Endothelial cell of umbilical vein (primary cell): ENCODE measurements around the gene LACTBL1. TPM values are rescaled to one million over a fixed set of nuclear protein-coding genes. Genes with fewer than 3 reads are reported as not detected.

ENCODE experiments used
- BruUV-seq: library from RNA; stranded (reverse); fragments of 400-500 nt; replicated peaks from 2 replicates; lab custom pipeline; 2021; lab: Mats Ljungman, UMichigan
- CTCF ChIA-PET: fragments of 300-600, 350-600 bp; sonication (Branson Sonifier 250); formaldehyde crosslinking; loops from one replicate; lab custom pipeline; 2021; ENCODE audit warnings: antibody characterized with exemption, inconsistent platforms; lab: Charles Lee
- POLR2A ChIA-PET: fragments of 300-600, 350-600 bp; sonication (Branson Sonifier 250); formaldehyde crosslinking; loops from one replicate; lab custom pipeline; 2021; ENCODE audit warnings: antibody characterized with exemption, inconsistent platforms; lab: Charles Lee
- DNase-seq: peaks from one replicate; pipeline ENCODE4 v3.0.0-alpha.2; 2011; ENCODE audit warnings: low read depth, low spot score
- FAIRE-seq: peaks from 2 replicates; lab custom pipeline; 2011; peaks lifted over from hg19 to GRCh38; lab: Jason Lieb, UNC
- H2AFZ ChIP-seq: 2 replicates; pipeline ENCODE4 v1.6.0; 2012; ENCODE audit warnings: low read depth, low read length, control low read depth, inconsistent platforms
- H3K27ac ChIP-seq: 2 replicates; pipeline ENCODE4 v1.5.1; 2011; ENCODE audit warnings: low read depth, mild to moderate bottlenecking, control low read depth, low read length, moderate library complexity; ENCODE audit not compliant: insufficient read depth
- H3K27me3 ChIP-seq, 2 experiments: 2 replicates each; pipeline versions ENCODE4 v1.6.0 to v1.6.1; 2011; ENCODE audit warnings: low read length in 2 of 2, mixed read lengths in 1 of 2; ENCODE audit not compliant: control insufficient read depth in 2 of 2, insufficient read depth in 2 of 2
- H3K36me3 ChIP-seq, 2 experiments: 2 replicates in 1 of 2; 3 replicates in 1 of 2; pipeline ENCODE4 v1.5.1; 2011; ENCODE audit warnings: low read length in 2 of 2, mild to moderate bottlenecking in 1 of 2, moderate library complexity in 1 of 2; ENCODE audit not compliant: control insufficient read depth in 2 of 2, insufficient read depth in 2 of 2; ENCODE audit errors: extremely low read depth in 1 of 2
- H3K4me1 ChIP-seq: 3 replicates; pipeline ENCODE4 v1.5.1; 2011; ENCODE audit warnings: mild to moderate bottlenecking, low read length; ENCODE audit not compliant: control insufficient read depth, insufficient read depth; ENCODE audit errors: extremely low read depth
- H3K4me2 ChIP-seq: 2 replicates; pipeline ENCODE4 v1.6.1; 2011; ENCODE audit warnings: low read length, control low read depth, mixed read lengths; ENCODE audit not compliant: insufficient read depth
- H3K4me3 ChIP-seq, 3 experiments: fragments of 200-600 bp in 1 of 3; sonication (generic), shearing (Covaris generic) in 1 of 3; replicated peaks in 1 of 3; 2 replicates each; pipeline ENCODE4 v1.5.1; 2011 to 2016; ENCODE audit warnings: control low read depth in 3 of 3, low read length in 3 of 3, mild to moderate bottlenecking in 2 of 3, inconsistent platforms in 1 of 3, low read depth in 1 of 3, moderate library complexity in 1 of 3; ENCODE audit not compliant: insufficient read depth in 1 of 3
- H3K79me2 ChIP-seq: 2 replicates; pipeline ENCODE4 v1.6.0; 2012; ENCODE audit warnings: low read length, inconsistent platforms; ENCODE audit not compliant: control insufficient read depth, insufficient read depth
- H3K9ac ChIP-seq: replicated peaks from 2 replicates; pipeline ENCODE3; 2011; ENCODE audit warnings: low read length, control low read depth; ENCODE audit not compliant: insufficient read depth; ENCODE audit errors: extremely low read depth
- H3K9me1 ChIP-seq: replicated peaks from 3 replicates; pipeline ENCODE4 v1.6.0; 2011; ENCODE audit warnings: mild to moderate bottlenecking, low read length; ENCODE audit not compliant: control insufficient read depth, insufficient read depth; ENCODE audit errors: extremely low read depth
- H3K9me3 ChIP-seq: replicated peaks from 2 replicates; pipeline ENCODE4 v1.5.1; 2012; ENCODE audit warnings: low read length, inconsistent platforms; ENCODE audit not compliant: control insufficient read depth, insufficient read depth
- H4K20me1 ChIP-seq: replicated peaks from 2 replicates; pipeline ENCODE3; 2011; ENCODE audit warnings: mild to moderate bottlenecking, low read length; ENCODE audit not compliant: control insufficient read depth, insufficient read depth; ENCODE audit errors: extremely low read depth
- CTCF ChIP-seq, 2 donors: IDR thresholded peaks; 1 replicate in 1 of 2; 2 replicates in 1 of 2; pipeline ENCODE4 v1.5.1; 2011; ENCODE audit warnings: low read length in 2 of 2, mild to moderate bottlenecking in 2 of 2, moderate library complexity in 2 of 2, control low read depth in 1 of 2, inconsistent platforms in 1 of 2, low read depth in 1 of 2; ENCODE audit not compliant: insufficient read depth in 1 of 2; ENCODE audit errors: extremely low read depth in 1 of 2
- EZH2 ChIP-seq: IDR thresholded peaks from 2 replicates; pipeline ENCODE4 v1.6.1; 2012; ENCODE audit warnings: borderline replicate concordance, low read depth, mild to moderate bottlenecking, moderate library complexity, low read length, inconsistent platforms; ENCODE audit not compliant: severe bottlenecking
- FOS ChIP-seq: IDR thresholded peaks from 2 replicates; pipeline ENCODE4 v1.6.1; 2011; ENCODE audit warnings: mild to moderate bottlenecking, low read length, moderate library complexity, borderline replicate concordance; ENCODE audit not compliant: insufficient read depth
- GATA2 ChIP-seq: IDR thresholded peaks from 2 replicates; pipeline ENCODE4 v1.7.0; 2011; ENCODE audit warnings: low read depth, mild to moderate bottlenecking, moderate library complexity, mixed read lengths, low read length; ENCODE audit not compliant: insufficient read length, insufficient read depth
- JUN ChIP-seq: IDR thresholded peaks from 2 replicates; pipeline ENCODE4 v1.6.1; 2011; ENCODE audit warnings: borderline replicate concordance, low read depth; ENCODE audit not compliant: insufficient read length, insufficient read depth
- POLR2A ChIP-seq: IDR thresholded peaks from 2 replicates; pipeline ENCODE4 v1.6.1; 2012; ENCODE audit warnings: low read depth, mild to moderate bottlenecking, control low read depth, low read length
- POLR2AphosphoS5 ChIP-seq: IDR thresholded peaks from 2 replicates; pipeline ENCODE4 v1.6.1; 2012; ENCODE audit warnings: low read depth, mild to moderate bottlenecking, control low read depth, low read length, moderate library complexity; ENCODE audit not compliant: insufficient read depth
- dilution Hi-C: fragments of 300-500 bp; cut with MboI; formaldehyde crosslinking; loops from one replicate; pipeline ENCODE4 v1.15.0; 2019; ENCODE audit warnings: low sequenced_read_pairs; ENCODE audit not compliant: extremely low pct_ligation_motif_present
- intact Hi-C: fragments of 100-400 bp; cut with micrococcal nuclease; formaldehyde crosslinking; loops from one replicate; pipeline ENCODE4 v1.10.0; 2022
- polyA plus RNA-seq, 4 experiments: library from polyadenylated mRNA; depleted of rRNA in 3 of 4; stranded (reverse) in 3 of 4; unstranded in 1 of 4; fragments of >200 nt; gene quantifications; 2 replicates each; pipeline versions ENCODE4 v1.2.1 to v1.2.3, GENCODE V29; 2011 to 2012; ENCODE audit warnings: missing spikeins in 1 of 4
- total RNA-seq: library from RNA; stranded (reverse); gene quantifications from 2 replicates; pipeline ENCODE4 v1.2.3, GENCODE V29; 2021
- TF ChIP-seq, protein P1 (sequence below): IDR thresholded peaks from 2 replicates; pipeline ENCODE4 v1.6.1; 2011; ENCODE audit not compliant: insufficient read depth, insufficient read length

Gene LACTBL1
- total and polyA plus RNA-seq, 2 donors (not counting 3 experiments of a cell fraction or from before 2014, with no cell fraction given): not detected

- H3K9ac ChIP-seq: no peak overlapping the region
- no peak overlapping the region for H3K4me2 ChIP-seq
- no peaks in the 10 kb centered on the region for H3K79me2 ChIP-seq
- H3K27me3 ChIP-seq: no peaks in the 10 kb centered on the region
- no peaks in the 10 kb centered on the region for H3K36me3 ChIP-seq
- no peak overlapping the region for H3K4me3 ChIP-seq
- no TSS peak for BruUV-seq
- H3K9me1 ChIP-seq: no peaks in the 10 kb centered on the region
- no peak overlapping the region for H3K27ac ChIP-seq
- ChIA-PET POLR2A (no interaction called here), CTCF (interaction anchor here (0.9 kb wide), 1 partner anchor 579 kb away, joined by 3 read pairs; no protein-coding TSS in a partner anchor)
- dilution Hi-C loops (no loop called here), intact Hi-C loops (no loop called here)
- no peak for TF ChIP-seq POLR2A
- TF ChIP-seq EZH2: no peak
- no peak for TF ChIP-seq JUN
- TF ChIP-seq POLR2AphosphoS5: no peak
- TF ChIP-seq CTCF (IDR thresholded peaks at IDR 0.05; ENCODE audit: extremely low read depth in 1 of 2, insufficient read depth in 1 of 2, low read depth in 1 of 2, low read length in 2 of 2): no peak
- TF ChIP-seq, protein P1, sequence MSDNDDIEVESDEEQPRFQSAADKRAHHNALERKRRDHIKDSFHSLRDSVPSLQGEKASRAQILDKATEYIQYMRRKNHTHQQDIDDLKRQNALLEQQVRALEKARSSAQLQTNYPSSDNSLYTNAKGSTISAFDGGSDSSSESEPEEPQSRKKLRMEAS: no peak
- TF ChIP-seq GATA2: no peak
- no peak for TF ChIP-seq FOS
- H2AFZ ChIP-seq: no peak overlapping the region
- no peaks in the 10 kb centered on the region for H4K20me1 ChIP-seq
- H3K4me1 ChIP-seq: no peaks in the 10 kb centered on the region
- FAIRE-seq: no peak
- no peaks in the 10 kb centered on the region for H3K9me3 ChIP-seq
- no peak for DNase-seq
These were observed 54.0 kb downstream of the LACTBL1 start for GRCh38 chr1:22918644-22919043.
